ENCODE results near the gene PEX5L.

Gene PEX5L

DNA sequence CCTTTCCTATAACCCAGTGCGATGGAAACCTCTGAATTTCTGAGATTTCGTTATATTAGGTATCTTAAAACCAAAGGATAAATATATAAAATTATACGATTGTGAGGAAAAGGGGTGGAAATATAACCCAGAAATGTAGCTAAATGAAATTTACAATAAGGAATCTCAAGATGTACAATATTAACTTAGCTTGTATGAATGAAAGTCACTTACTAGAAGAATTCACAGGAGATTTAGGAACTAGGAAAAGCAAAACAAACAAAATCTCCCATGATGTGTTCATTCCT lies 224.7 kb downstream of the PEX5L start:
- Histone ChIP-seq H3K79me2 (ENCODE audit: insufficient read depth, low read depth) (no peaks in the 10 kb centered on the region), H3K4me1 (ENCODE audit: low read depth, poor library complexity, severe bottlenecking) (no peaks in the 10 kb centered on the region), H3K4me3 (IDR thresholded peaks at IDR 0.05; ENCODE audit: insufficient read depth, low read depth, low read length) (no peak overlapping the region), H3K9ac (no peak overlapping the region), H2AFZ (ENCODE audit: low read depth) (no peak overlapping the region), H3K4me2 (no peak overlapping the region), H4K20me1 (ENCODE audit: insufficient read depth) (no peaks in the 10 kb centered on the region), H3K27me3 (ENCODE audit: insufficient read depth, low read depth) (no peaks in the 10 kb centered on the region), H3K36me3 (ENCODE audit: insufficient read depth) (no peaks in the 10 kb centered on the region), H3K27ac (no peak overlapping the region)
- TF ChIP-seq, protein P1, sequence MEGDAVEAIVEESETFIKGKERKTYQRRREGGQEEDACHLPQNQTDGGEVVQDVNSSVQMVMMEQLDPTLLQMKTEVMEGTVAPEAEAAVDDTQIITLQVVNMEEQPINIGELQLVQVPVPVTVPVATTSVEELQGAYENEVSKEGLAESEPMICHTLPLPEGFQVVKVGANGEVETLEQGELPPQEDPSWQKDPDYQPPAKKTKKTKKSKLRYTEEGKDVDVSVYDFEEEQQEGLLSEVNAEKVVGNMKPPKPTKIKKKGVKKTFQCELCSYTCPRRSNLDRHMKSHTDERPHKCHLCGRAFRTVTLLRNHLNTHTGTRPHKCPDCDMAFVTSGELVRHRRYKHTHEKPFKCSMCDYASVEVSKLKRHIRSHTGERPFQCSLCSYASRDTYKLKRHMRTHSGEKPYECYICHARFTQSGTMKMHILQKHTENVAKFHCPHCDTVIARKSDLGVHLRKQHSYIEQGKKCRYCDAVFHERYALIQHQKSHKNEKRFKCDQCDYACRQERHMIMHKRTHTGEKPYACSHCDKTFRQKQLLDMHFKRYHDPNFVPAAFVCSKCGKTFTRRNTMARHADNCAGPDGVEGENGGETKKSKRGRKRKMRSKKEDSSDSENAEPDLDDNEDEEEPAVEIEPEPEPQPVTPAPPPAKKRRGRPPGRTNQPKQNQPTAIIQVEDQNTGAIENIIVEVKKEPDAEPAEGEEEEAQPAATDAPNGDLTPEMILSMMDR (conservative IDR thresholded peaks at IDR 0.05; ENCODE audit: low read depth, low read length) = no peak

DNA sequence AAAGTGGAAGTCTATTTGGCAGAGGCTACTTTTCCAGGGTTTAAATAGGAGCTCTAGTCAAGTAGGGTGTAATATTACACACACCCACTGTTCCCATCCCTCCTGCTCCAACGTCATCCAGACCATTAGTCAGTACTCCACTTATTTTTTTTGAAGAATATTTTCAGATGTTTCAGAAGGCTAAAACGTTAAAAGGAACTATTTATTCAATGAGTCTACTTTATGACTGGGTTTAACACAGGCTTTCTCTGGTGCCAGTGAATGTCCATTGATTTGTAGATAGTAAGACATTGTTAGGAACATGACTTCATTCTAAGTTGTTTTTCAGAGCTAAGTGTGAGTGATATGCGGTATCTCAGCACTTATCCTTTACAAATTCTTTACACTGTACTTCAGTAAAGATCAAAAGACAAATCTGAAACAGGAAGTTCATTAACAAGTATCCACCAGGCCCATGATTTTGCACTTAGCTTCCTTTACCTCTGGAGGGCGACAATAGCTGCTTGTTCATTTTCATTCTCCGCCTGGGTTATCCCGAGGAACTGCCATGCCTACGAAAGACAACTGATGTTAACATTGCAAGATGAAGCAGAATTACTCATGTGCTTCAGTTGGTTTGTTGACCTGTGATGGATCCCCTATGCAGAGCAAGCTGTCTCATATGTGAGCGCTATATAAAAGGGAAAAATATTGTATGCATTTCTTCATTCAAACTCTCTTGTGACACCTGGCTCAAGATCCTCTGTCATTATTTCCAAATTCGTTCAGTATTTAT lies 225.2 kb downstream of the PEX5L start:
- H3K27me3 ChIP-seq (ENCODE audit: insufficient read depth, low read depth) = no peaks in the 10 kb centered on the region
- H3K9ac ChIP-seq = no peak overlapping the region
- H2AFZ ChIP-seq (ENCODE audit: low read depth) = peak overlapping the region; percentile 45
- no peak overlapping the region for H3K4me3 ChIP-seq (IDR thresholded peaks at IDR 0.05; ENCODE audit: insufficient read depth, low read depth, low read length)
- no peaks in the 10 kb centered on the region for H3K36me3 ChIP-seq (ENCODE audit: insufficient read depth)
- no peaks in the 10 kb centered on the region for H3K4me1 ChIP-seq (ENCODE audit: low read depth, poor library complexity, severe bottlenecking)
- H3K79me2 ChIP-seq (ENCODE audit: insufficient read depth, low read depth) = no peaks in the 10 kb centered on the region
- TF ChIP-seq, protein P1 (conservative IDR thresholded peaks at IDR 0.05; ENCODE audit: low read depth, low read length) = peak; percentile 83
- H4K20me1 ChIP-seq (ENCODE audit: insufficient read depth) = no peaks in the 10 kb centered on the region
- H3K27ac ChIP-seq = no peak overlapping the region
- no peak overlapping the region for H3K4me2 ChIP-seq

- no peaks in the 10 kb centered on the region for H4K20me1 ChIP-seq (ENCODE audit: insufficient read depth)
- no peak overlapping the region for H3K27ac ChIP-seq
- no peaks in the 10 kb centered on the region for H3K79me2 ChIP-seq (ENCODE audit: insufficient read depth, low read depth)
- H3K4me3 ChIP-seq (IDR thresholded peaks at IDR 0.05; ENCODE audit: insufficient read depth, low read depth, low read length) = no peak overlapping the region
- H3K36me3 ChIP-seq (ENCODE audit: insufficient read depth) = no peaks in the 10 kb centered on the region
- H3K27me3 ChIP-seq (ENCODE audit: insufficient read depth, low read depth) = no peaks in the 10 kb centered on the region
- no peaks in the 10 kb centered on the region for H3K4me1 ChIP-seq (ENCODE audit: low read depth, poor library complexity, severe bottlenecking)
- H3K9ac ChIP-seq = no peak overlapping the region
- TF ChIP-seq, protein P1 (conservative IDR thresholded peaks at IDR 0.05; ENCODE audit: low read depth, low read length) = no peak
- H3K4me2 ChIP-seq = no peak overlapping the region
- H2AFZ ChIP-seq (ENCODE audit: low read depth) = no peak overlapping the region
Observed at GRCh38 chr3:179809639-179810038, 227.1 kb downstream of the PEX5L start.

GRCh38 chr3:179807588-179807987 lies 229.1 kb downstream of the PEX5L start:
- Histone ChIP-seq H3K4me2 (no peak overlapping the region), H3K4me3 (IDR thresholded peaks at IDR 0.05; ENCODE audit: insufficient read depth, low read depth, low read length) (no peak overlapping the region), H4K20me1 (ENCODE audit: insufficient read depth) (no peaks in the 10 kb centered on the region), H3K4me1 (ENCODE audit: low read depth, poor library complexity, severe bottlenecking) (no peaks in the 10 kb centered on the region), H3K27ac (no peak overlapping the region), H3K36me3 (ENCODE audit: insufficient read depth) (no peaks in the 10 kb centered on the region), H2AFZ (ENCODE audit: low read depth) (no peak overlapping the region), H3K27me3 (ENCODE audit: insufficient read depth, low read depth) (no peaks in the 10 kb centered on the region), H3K79me2 (ENCODE audit: insufficient read depth, low read depth) (no peaks in the 10 kb centered on the region), H3K9ac (no peak overlapping the region)
- TF ChIP-seq, protein P1 (conservative IDR thresholded peaks at IDR 0.05; ENCODE audit: low read depth, low read length) = no peak

Data from KMS-11 (cell line).